ENCODE measurements around the gene OR8S1. TPM values are rescaled to one million over a fixed set of nuclear protein-coding genes. Genes with fewer than 3 reads are reported as not detected.
A peak's percentile ranks its signal among the peaks of the same experiment; 100 is the strongest.
"Not testable (repeated sequence)": the region's sequence is repeated elsewhere in the genome, so short reads cannot be mapped to it uniquely, and the experiment has no call there.

The OR8S1 gene, protein sequence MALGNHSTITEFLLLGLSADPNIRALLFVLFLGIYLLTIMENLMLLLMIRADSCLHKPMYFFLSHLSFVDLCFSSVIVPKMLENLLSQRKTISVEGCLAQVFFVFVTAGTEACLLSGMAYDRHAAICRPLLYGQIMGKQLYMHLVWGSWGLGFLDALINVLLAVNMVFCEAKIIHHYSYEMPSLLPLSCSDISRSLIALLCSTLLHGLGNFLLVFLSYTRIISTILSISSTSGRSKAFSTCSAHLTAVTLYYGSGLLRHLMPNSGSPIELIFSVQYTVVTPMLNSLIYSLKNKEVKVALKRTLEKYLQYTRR
- total RNA-seq, result not detected

DNA sequence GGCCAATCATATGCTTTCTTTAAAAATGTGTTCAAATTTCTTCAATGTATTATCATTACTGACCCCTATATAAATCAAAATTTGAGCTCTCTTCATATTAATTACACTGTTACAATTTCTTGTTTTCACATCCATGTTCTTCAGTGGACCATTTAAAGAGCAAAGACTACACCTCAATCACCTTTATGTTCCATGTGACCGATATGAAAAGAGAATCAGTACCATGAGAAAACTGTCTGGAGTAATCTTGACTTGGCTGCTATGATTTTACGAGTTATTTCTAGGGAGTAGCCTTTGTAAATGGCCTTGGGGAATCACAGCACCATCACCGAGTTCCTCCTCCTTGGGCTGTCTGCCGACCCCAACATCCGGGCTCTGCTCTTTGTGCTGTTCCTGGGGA lies at the start of gene OR8S1:
TSS of gene OR8S1 (plus strand) at position 301 of the 400 bp plus-strand sequence. CDS start at position 301, 0 bp downstream.
- no peak for DNase-seq

DNA sequence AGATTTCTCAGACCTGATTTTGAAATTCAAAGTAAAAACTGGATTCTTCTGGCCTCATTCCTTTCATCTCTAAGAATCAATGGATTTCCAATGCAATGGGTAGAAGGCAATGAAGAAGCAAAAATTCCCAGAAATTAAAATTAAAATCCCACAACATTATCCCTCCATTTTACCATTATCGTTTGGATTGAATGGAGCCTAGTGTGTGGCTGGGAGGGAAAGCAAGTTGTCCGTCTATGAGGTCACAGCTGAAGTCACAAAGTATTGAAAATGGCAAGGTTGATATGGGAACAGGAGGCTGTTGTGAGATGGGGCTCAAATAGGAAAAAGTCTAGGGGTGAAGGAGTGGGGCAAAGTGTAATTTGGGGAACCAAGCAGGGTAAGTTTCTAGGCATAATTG lies 43.2 kb upstream of the OR8S1 start, which contains the start of gene C12orf54:
TSS of gene C12orf54 (plus strand) at position 301 of the 400 bp plus-strand sequence. CDS start 799 bp downstream, outside the sequence.
- DNase-seq, result no peak

DNA sequence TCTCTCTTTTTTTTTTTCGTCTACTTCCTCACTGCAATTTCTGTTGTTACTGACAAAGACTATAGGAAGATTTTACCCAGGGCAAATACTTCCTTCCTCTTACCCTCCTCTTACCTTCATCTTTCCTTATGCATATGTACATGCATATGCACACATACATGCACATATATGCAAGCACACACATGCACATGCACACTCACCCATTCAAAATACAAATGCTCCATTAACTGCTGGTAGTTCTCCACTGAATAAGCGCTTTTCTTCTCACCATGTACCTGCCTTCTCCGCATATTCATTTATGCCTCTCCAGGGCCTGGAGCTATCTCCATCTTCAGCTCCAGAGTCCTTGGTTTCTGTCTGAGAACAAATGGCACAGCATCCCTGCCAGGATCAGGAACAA lies 42.5 kb upstream of the OR8S1 start:
- no peak for DNase-seq

DNA sequence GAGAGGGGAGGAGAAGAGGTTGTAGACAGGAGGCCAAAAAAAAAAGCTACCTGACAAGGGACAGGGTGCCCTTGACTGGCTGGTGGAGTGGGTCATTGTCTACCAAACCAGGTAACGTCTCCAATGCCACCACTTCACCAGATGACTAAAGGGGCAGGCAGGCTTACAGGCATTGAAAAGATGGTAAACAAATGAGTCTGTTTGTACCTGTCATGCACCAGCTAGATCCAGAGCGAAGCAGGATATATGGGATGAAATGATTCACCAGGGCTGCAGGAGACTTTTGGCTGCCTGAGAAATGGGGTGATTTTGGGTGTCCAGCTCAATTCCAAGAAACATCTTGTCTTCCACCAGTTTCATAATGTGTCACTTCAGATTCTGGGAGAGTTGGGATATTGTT lies 39.2 kb upstream of the OR8S1 start:
- DNase-seq, result no peak

DNA sequence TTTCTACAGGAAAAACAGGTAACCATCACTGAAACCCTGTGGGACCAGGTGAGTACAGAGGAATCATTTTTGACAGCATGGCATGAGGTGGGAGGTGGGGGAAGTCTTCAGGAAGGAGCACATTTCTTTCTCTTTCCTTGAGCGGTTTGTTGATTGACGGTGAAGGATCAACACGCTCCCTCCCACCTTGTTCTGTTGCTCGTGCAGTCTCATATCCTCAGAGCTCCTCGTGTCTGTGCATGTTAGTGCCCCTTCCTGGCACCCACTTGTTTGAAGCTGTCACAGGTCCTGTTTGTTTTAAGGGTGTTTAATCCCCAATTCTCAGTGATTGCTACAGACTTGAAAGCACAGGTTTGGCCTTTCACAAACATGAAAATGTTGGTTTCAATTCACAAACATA lies 38.8 kb upstream of the OR8S1 start:
- no peak for DNase-seq

DNA sequence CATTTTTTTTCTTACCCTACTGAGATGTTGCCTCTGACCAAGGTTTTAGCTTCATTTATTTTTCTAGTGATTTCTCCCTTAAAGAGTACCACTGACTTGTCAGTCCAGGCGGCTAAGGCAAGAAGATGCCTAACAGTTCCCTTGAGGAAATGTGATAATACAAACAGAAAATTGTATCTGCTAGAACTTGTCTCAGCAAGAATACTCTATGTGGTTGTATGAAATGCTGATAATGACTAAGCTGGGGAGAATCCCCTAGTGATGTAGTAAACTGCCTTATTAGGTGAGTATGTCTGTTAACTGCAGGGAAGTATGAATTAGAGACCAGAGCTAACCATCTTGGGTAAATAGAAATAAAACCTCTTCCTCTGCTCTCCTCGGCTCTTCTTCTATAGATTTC lies 36.4 kb upstream of the OR8S1 start:
- no peak for DNase-seq

DNA sequence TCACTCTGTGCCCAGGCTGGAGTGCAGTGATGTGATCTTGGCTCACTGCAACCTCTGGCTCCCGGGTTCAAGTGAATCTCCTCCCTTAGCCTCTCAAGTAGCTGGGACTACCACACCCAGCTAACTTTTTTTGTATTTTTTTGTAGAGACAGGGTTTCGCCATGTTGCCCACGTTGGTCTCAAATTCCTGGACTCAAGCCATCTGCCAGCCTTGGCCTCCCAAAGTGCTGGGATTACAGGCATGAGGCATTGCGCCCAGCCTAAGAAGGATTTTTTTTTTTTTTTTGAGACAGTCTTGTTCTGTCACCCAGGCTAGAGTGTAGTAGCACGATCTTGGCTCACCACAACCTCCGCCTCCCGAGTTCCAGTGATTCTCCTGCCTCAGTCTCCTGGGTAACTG lies 36.0 kb upstream of the OR8S1 start:
- DNase-seq, result not testable (repeated sequence)

DNA sequence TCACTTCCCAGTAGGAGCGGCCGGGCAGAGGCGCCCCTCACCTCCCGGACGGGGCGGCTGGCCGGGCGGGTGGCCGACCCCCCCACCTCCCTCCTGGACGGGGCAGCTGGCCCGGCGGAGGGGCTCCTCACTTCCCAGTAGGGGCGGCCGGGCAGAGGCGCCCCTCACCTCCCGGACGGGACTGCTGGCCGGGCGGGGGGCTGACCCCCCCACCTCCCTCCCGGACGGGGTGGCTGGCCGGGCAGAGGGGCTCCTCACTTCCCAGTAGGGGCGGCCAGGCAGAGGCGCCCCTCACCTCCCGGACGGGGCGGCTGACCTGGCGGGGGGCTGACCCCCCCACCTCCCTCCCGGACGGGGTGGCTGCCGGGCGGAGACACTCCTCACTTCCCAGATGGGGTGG lies 25.2 kb upstream of the OR8S1 start:
- not testable (repeated sequence) for DNase-seq

DNA sequence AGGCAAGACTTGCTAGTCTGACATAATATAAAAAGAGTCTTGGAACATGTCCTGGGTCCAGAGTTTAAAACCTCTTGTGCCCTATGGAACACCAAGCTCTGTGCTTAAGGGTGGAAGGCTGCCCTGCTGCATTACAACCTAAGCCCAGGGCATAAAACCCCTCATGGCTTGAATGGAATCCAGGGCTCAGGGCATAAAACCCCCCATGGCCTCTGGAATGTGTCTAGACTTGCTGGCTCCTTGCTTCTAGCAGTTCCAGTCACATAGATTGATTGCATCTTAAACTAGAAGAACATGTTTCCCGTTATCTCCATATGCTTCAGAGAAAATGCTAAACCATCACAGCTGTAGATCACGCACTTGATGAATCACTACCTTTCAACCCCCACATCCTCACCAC lies 18.6 kb upstream of the OR8S1 start:
- DNase-seq, result not testable (repeated sequence)

DNA sequence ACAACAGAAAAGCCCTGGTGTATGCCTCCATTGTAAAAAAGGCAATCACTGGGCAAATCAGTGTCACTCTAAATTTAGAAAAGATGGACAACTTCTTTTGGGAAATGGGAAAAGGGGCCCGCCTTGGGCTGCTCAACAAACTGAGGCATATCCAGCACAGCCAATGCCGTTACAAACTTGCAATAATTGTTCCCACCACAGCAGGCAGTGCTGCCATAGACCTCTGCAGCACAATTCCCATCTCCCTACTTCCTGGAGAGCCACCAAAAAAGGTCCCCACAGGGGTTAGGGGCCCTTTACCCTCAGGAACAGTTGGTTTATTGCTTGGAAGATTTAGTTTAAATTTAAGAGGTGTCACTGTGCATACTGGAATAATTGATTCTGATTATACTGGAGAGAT lies 16.4 kb upstream of the OR8S1 start:
- no peak for DNase-seq

DNA sequence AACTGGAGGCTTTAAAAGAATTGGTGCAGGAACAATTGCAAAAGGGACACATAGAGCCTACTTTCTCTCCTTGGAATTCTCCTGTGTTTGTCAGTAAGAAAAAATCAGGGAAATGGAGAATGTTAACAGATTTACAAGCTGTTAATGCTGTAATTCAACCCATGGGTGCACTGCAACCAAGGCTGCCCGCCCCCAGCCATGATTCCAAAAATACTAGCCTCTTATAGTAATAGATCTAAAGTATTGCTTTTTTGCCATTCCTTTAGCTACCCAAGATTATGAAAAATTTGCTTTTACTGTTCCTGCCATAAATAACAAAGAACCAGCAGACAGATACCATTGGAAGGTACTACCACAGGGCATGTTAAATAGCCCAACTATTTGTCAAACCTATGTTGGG lies 15.3 kb upstream of the OR8S1 start:
- DNase-seq, result no peak

DNA sequence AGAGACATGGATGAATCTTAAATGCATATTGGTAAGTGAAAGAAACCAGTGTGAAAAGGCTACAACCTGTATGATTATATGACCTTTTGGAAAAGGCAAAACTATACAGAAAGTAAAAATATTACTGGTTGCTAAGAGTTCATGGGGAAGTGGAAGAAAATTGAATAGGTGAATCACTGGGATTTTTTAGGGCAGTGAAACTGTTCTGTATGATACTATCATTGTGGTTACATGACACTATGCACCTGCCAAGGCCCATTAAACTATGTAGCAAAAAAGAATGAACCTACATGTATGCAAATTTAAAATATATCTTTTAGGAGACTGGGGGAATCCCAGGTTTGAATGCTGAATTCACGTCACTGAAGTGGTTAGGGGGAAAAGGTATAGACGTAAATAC lies 12.6 kb upstream of the OR8S1 start:
- no peak for DNase-seq

DNA sequence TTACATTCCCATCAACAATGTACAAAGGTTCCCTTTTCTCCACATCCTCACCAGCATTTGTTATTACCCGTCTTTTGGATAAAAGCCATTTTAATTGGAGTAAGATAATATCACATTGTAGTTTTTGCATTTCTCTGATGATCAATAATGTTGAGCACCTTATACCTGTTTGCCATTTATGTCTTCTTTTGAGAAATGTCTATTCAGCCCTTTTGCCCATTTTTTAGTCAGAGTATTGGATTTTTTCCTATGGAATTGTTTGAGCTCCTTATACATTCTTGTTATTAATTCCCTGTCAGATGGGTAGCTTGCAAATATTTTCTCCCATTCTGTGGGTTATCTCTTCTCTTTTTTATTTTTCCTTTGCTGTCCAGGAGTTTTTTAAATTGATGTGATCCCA lies 10.7 kb upstream of the OR8S1 start:
- DNase-seq, result no peak

DNA sequence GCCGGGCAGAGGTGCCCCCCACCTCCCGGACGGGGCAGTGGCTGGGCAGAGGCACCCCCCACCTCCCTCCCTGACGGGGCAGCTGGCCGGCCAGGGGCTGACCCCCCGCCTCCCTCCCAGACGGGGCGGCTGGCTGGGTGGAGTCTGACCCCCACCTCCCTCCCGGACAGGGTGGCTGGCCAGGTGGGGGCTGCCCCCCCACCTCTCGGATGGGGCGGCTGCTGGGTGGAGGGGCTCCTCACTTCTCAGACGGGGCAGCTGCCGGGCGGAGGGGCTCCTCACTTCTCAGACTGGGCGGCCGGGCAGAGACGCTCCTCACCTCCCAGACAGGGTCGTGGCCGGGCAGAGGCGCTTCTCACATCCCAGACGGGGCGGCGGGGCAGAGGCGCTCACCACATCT lies 5.1 kb upstream of the OR8S1 start:
- DNase-seq, result not testable (repeated sequence)

DNA sequence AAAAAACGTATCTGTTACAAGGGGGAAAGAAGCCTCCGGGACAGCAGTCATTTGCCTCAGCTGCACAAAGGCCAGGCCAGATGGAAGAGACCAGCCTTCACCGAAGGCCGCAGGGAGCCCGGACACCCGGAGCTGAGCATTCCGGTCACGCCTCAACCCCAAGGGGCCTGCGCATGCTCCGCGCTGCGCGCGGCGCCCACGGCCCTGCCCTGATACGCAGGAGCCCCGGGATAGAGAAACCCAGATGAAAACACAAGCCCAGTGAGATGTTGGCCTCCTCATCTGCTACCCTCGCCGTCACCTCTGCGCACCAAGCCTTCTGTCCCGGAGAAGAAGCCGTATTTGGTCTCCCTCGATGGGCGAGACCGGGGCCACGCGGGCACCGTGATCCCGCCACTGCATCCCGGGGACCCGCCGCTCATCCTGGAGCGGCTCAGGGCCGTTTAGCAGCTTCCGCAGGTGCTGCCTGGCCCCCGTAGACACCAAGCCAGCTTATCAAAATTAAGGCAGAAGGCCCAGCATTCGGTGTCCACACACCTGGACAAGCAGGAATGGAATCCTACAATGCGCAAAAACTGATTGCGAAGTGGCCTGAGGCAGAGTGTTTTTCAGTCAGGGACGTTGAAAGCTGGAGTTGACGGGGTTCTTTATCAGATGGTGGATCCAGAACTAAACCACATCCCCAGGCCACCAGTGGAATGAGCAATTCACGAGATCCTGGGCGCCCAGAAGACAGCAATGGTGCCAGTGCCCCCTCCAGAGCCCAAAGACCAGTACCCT lies 2.6 kb downstream of the OR8S1 start:
- no peak for DNase-seq

DNA sequence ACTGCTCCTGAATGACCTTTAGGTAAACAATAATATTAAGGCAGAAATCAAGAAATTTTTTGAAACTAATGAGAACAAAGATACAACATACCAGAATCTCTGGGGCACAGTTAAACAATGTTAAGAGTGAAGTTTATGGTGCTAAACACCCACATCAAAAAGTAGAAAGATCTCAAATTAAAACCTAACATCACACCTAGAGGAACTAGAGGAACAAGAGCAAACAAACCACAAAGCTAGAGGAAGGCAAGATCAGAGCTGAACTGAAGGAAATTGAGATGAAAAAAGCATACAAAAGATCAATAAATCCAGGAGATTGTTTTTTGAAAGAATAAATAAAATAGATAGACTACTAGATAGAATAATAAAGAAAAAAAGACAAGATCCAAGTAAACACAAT lies 7.2 kb downstream of the OR8S1 start:
- DNase-seq, result no peak

DNA sequence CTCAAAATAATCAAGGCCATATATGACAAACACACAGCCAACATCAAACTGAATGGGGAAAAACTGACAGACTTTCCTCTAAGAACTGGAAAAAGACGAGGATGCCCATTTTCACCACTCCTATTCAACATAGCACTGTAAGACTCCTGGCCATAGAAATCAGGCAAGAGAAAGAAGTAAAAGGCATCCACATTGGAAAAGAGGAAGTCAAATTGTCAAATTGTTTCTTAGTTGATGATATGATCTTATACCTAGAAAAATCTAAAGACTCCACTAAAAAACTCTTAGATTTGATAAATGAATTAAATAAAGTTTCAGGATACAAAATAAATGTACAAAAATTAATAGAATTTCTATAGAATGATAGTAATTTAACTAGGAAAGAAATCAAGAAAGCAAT lies 11.2 kb downstream of the OR8S1 start:
- DNase-seq, result no peak

DNA sequence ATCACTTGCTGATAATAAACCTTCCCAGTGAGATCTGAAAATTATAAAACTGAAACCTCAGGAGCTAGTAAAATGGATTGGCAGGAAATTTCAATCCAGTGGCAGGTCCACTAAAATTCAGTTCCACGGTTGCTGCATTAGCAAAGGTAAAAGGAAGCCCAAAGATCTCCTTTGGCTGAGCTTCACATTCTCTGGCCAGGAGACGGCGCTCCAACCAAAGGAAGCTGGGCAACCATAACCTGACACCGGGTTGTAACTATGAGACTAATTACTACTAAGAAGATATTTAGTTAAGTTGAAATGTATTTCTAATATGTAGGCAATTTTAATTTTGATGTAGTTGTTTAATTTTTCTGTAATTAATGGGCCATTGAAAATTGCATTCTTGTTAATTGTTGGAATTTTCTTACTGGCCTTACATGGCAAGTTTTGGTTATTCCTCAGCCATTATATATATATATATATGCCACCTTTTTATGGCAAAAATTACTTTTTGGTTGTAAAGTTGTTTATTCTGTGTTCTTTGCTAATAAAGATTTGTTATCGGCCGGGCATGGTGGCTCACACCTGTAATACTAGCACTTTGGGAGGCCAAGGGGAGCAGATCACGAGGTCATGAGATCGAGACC lies 17.0 kb downstream of the OR8S1 start:
- peak; percentile 14 for DNase-seq

DNA sequence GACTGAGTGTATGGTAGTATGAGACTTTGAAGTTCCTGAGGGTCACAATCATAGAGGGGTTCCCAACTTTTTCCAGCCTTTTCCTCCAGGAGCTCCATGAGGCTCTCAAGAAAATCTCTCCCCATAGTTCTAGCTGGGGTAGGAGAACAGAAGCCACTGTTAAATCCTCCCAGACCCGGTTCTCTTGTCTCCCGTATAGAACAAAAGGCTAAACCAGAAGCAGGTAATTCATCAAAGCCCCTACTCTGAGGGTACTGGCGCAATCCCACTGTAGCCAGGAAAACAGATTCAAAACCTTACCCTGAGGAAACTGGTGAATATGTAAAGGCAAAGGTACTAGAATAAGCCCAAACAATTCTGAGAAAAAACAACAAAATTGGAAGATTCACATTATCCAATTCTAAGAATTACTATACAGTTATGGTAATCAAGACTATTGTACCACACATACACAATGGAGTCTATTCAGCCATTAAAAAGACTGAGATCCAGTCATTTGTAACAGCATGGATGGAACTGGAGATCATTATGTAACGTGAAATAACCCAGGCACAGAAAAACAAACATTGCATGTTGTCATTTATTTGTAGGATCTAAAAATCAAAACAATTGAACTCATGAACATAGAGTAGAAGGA lies 20.5 kb downstream of the OR8S1 start:
- no peak for DNase-seq

DNA sequence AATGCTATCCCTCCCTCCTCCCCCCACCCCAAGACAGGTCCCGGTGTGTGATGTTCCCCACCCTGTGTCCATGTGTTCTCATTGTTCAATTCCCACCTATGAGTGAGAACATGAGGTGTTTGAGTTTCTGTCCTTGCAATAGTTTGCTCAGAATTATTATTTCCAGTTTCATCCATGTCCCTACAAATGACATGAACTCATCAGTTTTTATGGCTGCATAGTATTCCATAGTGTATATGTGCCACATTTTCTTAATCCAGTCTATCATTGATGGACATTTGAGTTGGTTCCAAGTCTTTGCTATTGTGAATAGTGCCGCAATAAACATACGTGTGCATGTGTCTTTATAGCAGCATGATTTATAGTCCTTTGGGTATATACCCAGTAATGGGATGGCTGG lies 21.6 kb downstream of the OR8S1 start:
- DNase-seq, result not testable (repeated sequence)

DNA sequence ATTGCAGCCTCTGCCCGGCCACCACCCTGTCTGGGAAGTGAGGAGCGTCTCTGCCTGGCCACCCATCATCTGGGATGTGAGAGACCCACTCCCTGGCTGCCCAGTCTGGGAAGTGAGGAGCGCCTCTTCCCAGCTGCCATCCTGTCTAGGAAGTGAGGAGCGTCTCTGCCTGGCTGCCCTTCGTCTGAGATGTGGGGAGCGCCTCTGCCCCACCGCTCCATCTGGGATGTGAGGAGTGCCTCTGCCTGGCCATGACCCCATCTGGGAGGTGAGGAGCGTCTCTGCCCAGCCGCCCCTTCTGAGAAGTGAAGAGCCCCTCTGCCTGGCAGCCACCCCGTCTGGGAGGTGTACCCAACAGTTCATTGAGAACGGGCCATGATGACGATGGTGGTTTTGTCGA lies 26.2 kb downstream of the OR8S1 start:
- not testable (repeated sequence) for DNase-seq

DNA sequence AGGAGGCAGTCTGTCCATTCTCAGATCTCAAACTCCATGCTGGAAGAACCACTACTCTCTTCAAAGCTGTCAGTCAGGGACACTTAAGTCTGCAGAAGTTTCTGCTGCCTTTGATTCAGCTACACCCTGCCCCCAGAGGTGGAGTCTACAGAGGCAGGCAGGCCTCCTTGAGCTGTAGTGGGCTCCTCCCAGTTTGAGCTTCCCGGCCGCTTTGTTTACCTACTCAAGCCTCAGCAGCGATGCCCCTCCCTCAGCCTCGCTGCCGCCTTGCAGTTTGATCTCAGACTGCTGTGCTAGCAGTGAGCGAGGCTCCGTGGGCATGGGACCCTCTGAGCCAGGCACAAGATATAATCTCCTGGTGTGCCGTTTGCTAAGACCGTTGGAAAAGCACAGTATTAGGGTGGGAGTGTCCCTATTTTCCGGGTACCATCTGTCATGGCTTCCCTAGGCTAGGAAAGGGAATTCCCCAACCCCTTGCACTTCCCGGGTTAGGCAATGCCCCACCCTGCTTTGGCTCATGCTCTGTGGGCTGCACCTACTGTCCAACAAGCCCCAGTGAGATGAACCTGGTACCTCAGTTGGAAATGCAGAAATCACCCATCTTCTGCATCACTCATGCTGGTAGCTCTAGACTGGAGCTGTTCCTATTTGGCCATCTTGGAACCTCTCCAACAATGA lies 28.4 kb downstream of the OR8S1 start:
- not testable (repeated sequence) for DNase-seq

DNA sequence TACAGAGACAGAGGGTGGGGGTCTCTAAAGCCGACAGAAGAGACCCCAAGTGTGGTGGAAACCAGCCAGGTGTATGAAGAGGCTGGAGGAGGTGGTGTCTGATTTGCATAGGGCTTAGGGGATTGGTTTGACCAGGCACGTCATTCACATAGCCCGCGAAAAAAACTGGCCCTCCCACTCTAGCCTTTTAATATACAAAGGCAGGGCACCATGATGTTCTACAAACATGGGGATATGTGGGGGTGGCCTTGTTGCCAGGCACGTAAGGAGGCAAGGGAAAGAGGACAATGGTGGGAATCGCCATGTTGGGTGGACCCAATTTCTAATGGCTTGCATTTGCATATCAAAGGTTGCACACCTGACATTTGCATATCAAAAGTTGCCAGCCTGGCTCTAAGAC lies 31.2 kb downstream of the OR8S1 start:
- no peak for DNase-seq

Data from effector CD4-positive, alpha-beta T cell (primary cell).